Endothelial cell of umbilical vein (primary cell): ENCODE data around the gene ELAC2. TPM values are rescaled to one million over a fixed set of nuclear protein-coding genes. Genes with fewer than 3 reads are reported as not detected.

Experiments
- BruUV-seq: library from RNA; stranded (reverse); fragments of 400-500 nt; replicated peaks from 2 replicates; lab custom pipeline; 2021; lab: Mats Ljungman, UMichigan
- CTCF ChIA-PET: fragments of 300-600, 350-600 bp; sonication (Branson Sonifier 250); formaldehyde crosslinking; loops from one replicate; lab custom pipeline; 2021; ENCODE audit warnings: antibody characterized with exemption, inconsistent platforms; lab: Charles Lee
- POLR2A ChIA-PET: fragments of 300-600, 350-600 bp; sonication (Branson Sonifier 250); formaldehyde crosslinking; loops from one replicate; lab custom pipeline; 2021; ENCODE audit warnings: antibody characterized with exemption, inconsistent platforms; lab: Charles Lee
- DNase-seq: peaks from one replicate; pipeline ENCODE4 v3.0.0-alpha.2; 2011; ENCODE audit warnings: low read depth, low spot score
- FAIRE-seq: peaks from 2 replicates; lab custom pipeline; 2011; peaks lifted over from hg19 to GRCh38; lab: Jason Lieb, UNC
- H2AFZ ChIP-seq: 2 replicates; pipeline ENCODE4 v1.6.0; 2012; ENCODE audit warnings: low read depth, low read length, control low read depth, inconsistent platforms
- H3K27ac ChIP-seq: 2 replicates; pipeline ENCODE4 v1.5.1; 2011; ENCODE audit warnings: low read depth, mild to moderate bottlenecking, control low read depth, low read length, moderate library complexity; ENCODE audit not compliant: insufficient read depth
- H3K27me3 ChIP-seq, 2 experiments: 2 replicates each; pipeline versions ENCODE4 v1.6.0 to v1.6.1; 2011; ENCODE audit warnings: low read length in 2 of 2, mixed read lengths in 1 of 2; ENCODE audit not compliant: control insufficient read depth in 2 of 2, insufficient read depth in 2 of 2
- H3K36me3 ChIP-seq, 2 experiments: 2 replicates in 1 of 2; 3 replicates in 1 of 2; pipeline ENCODE4 v1.5.1; 2011; ENCODE audit warnings: low read length in 2 of 2, mild to moderate bottlenecking in 1 of 2, moderate library complexity in 1 of 2; ENCODE audit not compliant: control insufficient read depth in 2 of 2, insufficient read depth in 2 of 2; ENCODE audit errors: extremely low read depth in 1 of 2
- H3K4me1 ChIP-seq: 3 replicates; pipeline ENCODE4 v1.5.1; 2011; ENCODE audit warnings: mild to moderate bottlenecking, low read length; ENCODE audit not compliant: control insufficient read depth, insufficient read depth; ENCODE audit errors: extremely low read depth
- H3K4me2 ChIP-seq: 2 replicates; pipeline ENCODE4 v1.6.1; 2011; ENCODE audit warnings: low read length, control low read depth, mixed read lengths; ENCODE audit not compliant: insufficient read depth
- H3K4me3 ChIP-seq, 3 experiments: fragments of 200-600 bp in 1 of 3; sonication (generic), shearing (Covaris generic) in 1 of 3; replicated peaks in 1 of 3; 2 replicates each; pipeline ENCODE4 v1.5.1; 2011 to 2016; ENCODE audit warnings: control low read depth in 3 of 3, low read length in 3 of 3, mild to moderate bottlenecking in 2 of 3, inconsistent platforms in 1 of 3, low read depth in 1 of 3, moderate library complexity in 1 of 3; ENCODE audit not compliant: insufficient read depth in 1 of 3
- H3K79me2 ChIP-seq: 2 replicates; pipeline ENCODE4 v1.6.0; 2012; ENCODE audit warnings: low read length, inconsistent platforms; ENCODE audit not compliant: control insufficient read depth, insufficient read depth
- H3K9ac ChIP-seq: replicated peaks from 2 replicates; pipeline ENCODE3; 2011; ENCODE audit warnings: low read length, control low read depth; ENCODE audit not compliant: insufficient read depth; ENCODE audit errors: extremely low read depth
- H3K9me1 ChIP-seq: replicated peaks from 3 replicates; pipeline ENCODE4 v1.6.0; 2011; ENCODE audit warnings: mild to moderate bottlenecking, low read length; ENCODE audit not compliant: control insufficient read depth, insufficient read depth; ENCODE audit errors: extremely low read depth
- H3K9me3 ChIP-seq: replicated peaks from 2 replicates; pipeline ENCODE4 v1.5.1; 2012; ENCODE audit warnings: low read length, inconsistent platforms; ENCODE audit not compliant: control insufficient read depth, insufficient read depth
- H4K20me1 ChIP-seq: replicated peaks from 2 replicates; pipeline ENCODE3; 2011; ENCODE audit warnings: mild to moderate bottlenecking, low read length; ENCODE audit not compliant: control insufficient read depth, insufficient read depth; ENCODE audit errors: extremely low read depth
- CTCF ChIP-seq, 2 donors: IDR thresholded peaks; 1 replicate in 1 of 2; 2 replicates in 1 of 2; pipeline ENCODE4 v1.5.1; 2011; ENCODE audit warnings: low read length in 2 of 2, mild to moderate bottlenecking in 2 of 2, moderate library complexity in 2 of 2, control low read depth in 1 of 2, inconsistent platforms in 1 of 2, low read depth in 1 of 2; ENCODE audit not compliant: insufficient read depth in 1 of 2; ENCODE audit errors: extremely low read depth in 1 of 2
- EZH2 ChIP-seq: IDR thresholded peaks from 2 replicates; pipeline ENCODE4 v1.6.1; 2012; ENCODE audit warnings: borderline replicate concordance, low read depth, mild to moderate bottlenecking, moderate library complexity, low read length, inconsistent platforms; ENCODE audit not compliant: severe bottlenecking
- FOS ChIP-seq: IDR thresholded peaks from 2 replicates; pipeline ENCODE4 v1.6.1; 2011; ENCODE audit warnings: mild to moderate bottlenecking, low read length, moderate library complexity, borderline replicate concordance; ENCODE audit not compliant: insufficient read depth
- GATA2 ChIP-seq: IDR thresholded peaks from 2 replicates; pipeline ENCODE4 v1.7.0; 2011; ENCODE audit warnings: low read depth, mild to moderate bottlenecking, moderate library complexity, mixed read lengths, low read length; ENCODE audit not compliant: insufficient read length, insufficient read depth
- JUN ChIP-seq: IDR thresholded peaks from 2 replicates; pipeline ENCODE4 v1.6.1; 2011; ENCODE audit warnings: borderline replicate concordance, low read depth; ENCODE audit not compliant: insufficient read length, insufficient read depth
- MYC ChIP-seq: IDR thresholded peaks from one replicate; pipeline ENCODE4 v1.6.1; 2011; ENCODE audit warnings: mild to moderate bottlenecking, low read depth, low read length
- POLR2A ChIP-seq: IDR thresholded peaks from 2 replicates; pipeline ENCODE4 v1.6.1; 2012; ENCODE audit warnings: low read depth, mild to moderate bottlenecking, control low read depth, low read length
- POLR2AphosphoS5 ChIP-seq: IDR thresholded peaks from 2 replicates; pipeline ENCODE4 v1.6.1; 2012; ENCODE audit warnings: low read depth, mild to moderate bottlenecking, control low read depth, low read length, moderate library complexity; ENCODE audit not compliant: insufficient read depth
- dilution Hi-C: fragments of 300-500 bp; cut with MboI; formaldehyde crosslinking; loops from one replicate; pipeline ENCODE4 v1.15.0; 2019; ENCODE audit warnings: low sequenced_read_pairs; ENCODE audit not compliant: extremely low pct_ligation_motif_present
- intact Hi-C: fragments of 100-400 bp; cut with micrococcal nuclease; formaldehyde crosslinking; loops from one replicate; pipeline ENCODE4 v1.10.0; 2022
- polyA plus RNA-seq, 4 experiments: library from polyadenylated mRNA; depleted of rRNA in 3 of 4; stranded (reverse) in 3 of 4; unstranded in 1 of 4; fragments of >200 nt; gene quantifications; 2 replicates each; pipeline versions ENCODE4 v1.2.1 to v1.2.3, GENCODE V29; 2011 to 2012; ENCODE audit warnings: missing spikeins in 1 of 4
- total RNA-seq: library from RNA; stranded (reverse); gene quantifications from 2 replicates; pipeline ENCODE4 v1.2.3, GENCODE V29; 2021
- TF ChIP-seq, protein P1 (sequence below): IDR thresholded peaks from 2 replicates; pipeline ENCODE4 v1.6.1; 2011; ENCODE audit not compliant: insufficient read depth, insufficient read length

ELAC2 gene
- total and polyA plus RNA-seq, 2 donors (not counting 3 experiments of a cell fraction or from before 2014, with no cell fraction given) = 64.8 to 75.9 TPM

DNA sequence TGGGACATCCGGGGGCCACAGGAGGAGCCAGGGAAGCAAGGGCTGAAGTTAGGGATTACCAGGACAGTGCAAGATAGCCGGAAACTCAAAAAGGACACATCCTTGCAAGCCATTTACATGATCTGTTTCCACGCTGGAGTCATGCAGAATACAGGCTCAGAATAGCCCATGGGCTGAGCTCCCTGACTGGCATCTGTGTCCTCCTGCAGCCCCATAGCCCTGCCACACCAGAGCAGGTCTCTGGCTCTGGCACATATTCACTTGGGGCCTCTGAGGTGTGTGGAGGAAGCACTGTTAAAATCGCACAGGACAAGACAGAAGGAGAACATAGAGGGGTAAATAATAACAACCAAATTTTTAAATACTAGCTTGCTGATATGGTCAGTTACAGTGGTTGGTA is 65.8 kb downstream of the ELAC2 start:
- Histone ChIP-seq H3K4me2 (no peak overlapping the region), H3K27ac (no peak overlapping the region), H4K20me1 (no peaks in the 10 kb centered on the region), H3K27me3 (no peaks in the 10 kb centered on the region), H2AFZ (no peak overlapping the region), H3K36me3 (no peaks in the 10 kb centered on the region), H3K9ac (no peak overlapping the region), H3K4me1 (no peaks in the 10 kb centered on the region), H3K9me3 (no peaks in the 10 kb centered on the region), H3K4me3 (no peak overlapping the region), H3K9me1 (no peaks in the 10 kb centered on the region), H3K79me2 (no peaks in the 10 kb centered on the region)
- intact Hi-C loops (no loop called here), dilution Hi-C loops (loop anchor here (25.0 kb wide), 1 partner anchor 90 kb away; no protein-coding TSS in a partner anchor)
- POLR2A ChIA-PET = no interaction called here
- DNase-seq (no peak), FAIRE-seq (no peak)
- CTCF ChIA-PET = no interaction called here
- TF ChIP-seq FOS (no peak), CTCF (IDR thresholded peaks at IDR 0.05; ENCODE audit: extremely low read depth in 1 of 2, insufficient read depth in 1 of 2, low read depth in 1 of 2, low read length in 2 of 2) (no peak), GATA2 (no peak)
- BruUV-seq = no TSS peak

GRCh38 chr17:12947047-12947446 is 70.8 kb downstream of the ELAC2 start:
- TF ChIP-seq CTCF (IDR thresholded peaks at IDR 0.05; ENCODE audit: extremely low read depth in 1 of 2, insufficient read depth in 1 of 2, low read depth in 1 of 2, low read length in 2 of 2) (no peak), JUN (no peak), POLR2A (no peak), MYC (no peak), POLR2AphosphoS5 (no peak), EZH2 (no peak), GATA2 (no peak), FOS (no peak)
- TF ChIP-seq, protein P1, sequence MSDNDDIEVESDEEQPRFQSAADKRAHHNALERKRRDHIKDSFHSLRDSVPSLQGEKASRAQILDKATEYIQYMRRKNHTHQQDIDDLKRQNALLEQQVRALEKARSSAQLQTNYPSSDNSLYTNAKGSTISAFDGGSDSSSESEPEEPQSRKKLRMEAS = no peak
- no peak overlapping the region for H3K9ac ChIP-seq
- H4K20me1 ChIP-seq = no peaks in the 10 kb centered on the region
- no peak overlapping the region for H2AFZ ChIP-seq
- intact Hi-C loops = no loop called here
- H3K27ac ChIP-seq = no peak overlapping the region
- H3K27me3 ChIP-seq = no peaks in the 10 kb centered on the region
- H3K9me1 ChIP-seq = no peaks in the 10 kb centered on the region
- H3K9me3 ChIP-seq = no peaks in the 10 kb centered on the region
- dilution Hi-C loops = no loop called here
- no peaks in the 10 kb centered on the region for H3K4me1 ChIP-seq
- no TSS peak for BruUV-seq
- no peak for FAIRE-seq
- H3K4me2 ChIP-seq = no peak overlapping the region
- ChIA-PET POLR2A (no interaction called here), CTCF (no interaction called here)
- no peaks in the 10 kb centered on the region for H3K79me2 ChIP-seq
- DNase-seq = no peak
- no peaks in the 10 kb centered on the region for H3K36me3 ChIP-seq
- no peak overlapping the region for H3K4me3 ChIP-seq
